ENCODE measurements around the gene MMP11.

The MMP11 gene

DNA sequence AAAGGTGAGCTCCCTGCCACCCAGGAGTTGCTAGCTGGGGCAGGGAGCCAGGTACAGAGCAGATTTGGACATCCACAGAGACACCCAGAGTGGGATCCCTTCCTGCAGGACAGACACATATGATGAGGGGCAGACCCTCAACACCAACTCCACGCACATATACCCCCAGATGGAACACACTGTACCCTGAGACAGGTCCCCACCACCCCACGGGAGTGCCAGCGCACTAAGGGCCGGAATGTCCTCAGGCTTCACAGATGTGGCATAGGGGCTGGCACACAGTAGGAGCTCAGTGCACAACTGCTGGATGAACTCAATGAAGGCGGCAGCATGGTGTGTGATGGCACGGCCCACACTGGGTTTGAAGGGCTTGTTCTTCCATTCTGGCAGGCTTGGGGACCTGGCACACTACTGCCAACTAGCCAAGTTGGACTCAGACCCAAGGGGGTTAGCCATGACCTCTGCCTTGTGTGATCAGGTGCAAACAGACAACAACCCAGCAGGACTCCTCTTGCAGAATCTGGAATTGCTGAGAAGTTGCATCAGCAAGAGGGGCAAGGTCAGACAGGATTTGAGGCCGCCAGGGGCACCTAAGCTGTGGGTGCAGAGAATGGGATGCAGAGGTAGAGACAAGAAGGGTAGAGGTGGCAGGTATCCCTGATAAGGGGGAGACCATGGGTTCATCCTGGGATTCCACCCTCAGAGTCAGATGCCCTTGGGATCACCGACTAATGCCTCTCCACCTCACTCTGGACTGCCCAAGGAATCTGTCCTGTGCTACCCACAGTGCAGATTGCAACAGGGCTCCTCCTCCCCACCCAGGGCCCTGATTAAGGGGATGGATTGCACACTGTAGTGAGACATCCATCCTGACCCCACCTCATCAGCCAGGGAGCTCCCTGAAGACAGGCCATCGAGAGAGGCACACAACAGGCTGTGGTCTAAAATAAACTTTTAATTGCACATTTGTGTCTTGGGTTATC lies 7.5 kb upstream of the MMP11 start:
- ATAC-seq (replicated peaks) (no peak), DNase-seq (no peak)
- Mint-ChIP-seq H3K36me3 (ENCODE audit: insufficient read depth) (no peaks in the 10 kb centered on the region), H3K4me1 (ENCODE audit: low read depth in 2 of 2) (peaks cover 26 to 30% of the 10 kb centered on the region in 2 donors), H3K27ac (no peak overlapping the region), H3K9me3 (no peaks in the 10 kb centered on the region), H3K4me3 (peak overlapping the region; percentile 54 to 86), H3K27me3 (no peaks in the 10 kb centered on the region)

DNA sequence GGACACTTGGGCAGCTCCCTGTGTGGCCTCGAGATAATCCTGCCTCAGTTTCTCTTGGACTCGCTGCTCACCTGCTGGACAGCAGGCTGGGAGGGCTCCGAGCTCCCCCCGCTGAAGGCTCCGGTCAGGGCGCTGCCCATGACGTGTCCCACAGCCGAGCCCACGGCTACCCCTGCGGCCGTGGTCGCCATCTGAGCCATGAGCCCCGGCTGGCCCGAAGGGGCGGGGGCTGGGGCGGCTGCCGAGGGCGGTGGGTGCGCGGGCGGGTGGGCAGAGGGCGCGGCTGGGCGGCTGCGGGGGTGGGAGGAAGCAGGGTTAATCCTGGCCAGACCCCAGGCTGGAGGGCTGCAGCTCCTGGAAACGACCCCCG lies 5.4 kb upstream of the MMP11 start:
- Mint-ChIP-seq H3K27me3 (no peaks in the 10 kb centered on the region), H3K4me3 (peak overlapping the region; percentile 81 to 86), H3K27ac (peak overlapping the region in 1 of 2 donors; percentile 67), H3K4me1 (ENCODE audit: low read depth in 2 of 2) (peaks cover 28 to 37% of the 10 kb centered on the region in 2 donors), H3K36me3 (ENCODE audit: insufficient read depth) (no peaks in the 10 kb centered on the region), H3K9me3 (no peaks in the 10 kb centered on the region)
- ATAC-seq (replicated peaks) (peak; percentile 2), DNase-seq (no peak)

DNA sequence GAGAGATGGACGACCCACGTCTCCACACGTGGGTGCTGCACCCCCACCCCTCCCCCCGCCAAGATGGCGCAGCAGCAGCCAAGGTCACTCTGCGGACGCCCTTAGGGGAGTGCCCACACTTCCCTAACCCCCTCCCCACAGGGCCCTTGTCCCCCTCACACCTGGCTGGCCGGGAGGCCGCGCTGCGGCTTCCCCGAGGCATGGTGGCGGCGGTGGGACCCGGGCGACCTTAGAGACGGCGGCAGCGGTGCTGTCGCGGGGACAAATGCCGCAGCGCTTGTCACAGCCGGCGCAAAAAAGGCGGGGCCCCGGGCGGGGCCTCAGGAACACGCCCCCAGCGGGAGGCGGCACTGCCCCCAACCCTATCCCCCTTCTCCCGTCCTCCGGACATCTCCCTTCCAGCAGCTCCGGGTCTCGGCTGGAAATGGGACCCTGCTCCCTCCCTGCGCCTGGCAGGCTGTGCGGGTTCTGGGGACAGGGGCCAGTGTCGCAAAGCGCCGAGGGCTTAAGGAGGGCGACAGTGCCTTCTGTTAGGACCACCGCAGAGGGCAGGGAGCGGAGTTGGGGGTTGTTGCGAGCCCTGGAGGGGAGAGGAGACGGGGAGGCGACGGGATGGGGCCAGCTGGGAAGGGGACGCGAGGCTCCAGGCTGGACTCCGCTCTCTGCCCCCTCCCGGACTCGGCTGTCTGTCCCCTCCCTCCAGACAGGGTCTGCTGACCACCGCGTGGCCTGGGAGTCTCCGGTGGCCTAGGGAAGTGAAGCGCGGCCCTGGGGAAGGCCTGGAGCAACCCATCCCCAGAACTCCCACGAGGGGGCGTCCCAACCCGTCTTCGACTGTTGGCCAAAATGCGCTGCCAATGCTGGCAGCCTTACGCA lies 4.7 kb upstream of the MMP11 start, which contains the start of gene CHCHD10:
Gene CHCHD10 (minus strand): TSS at position 300 of the 876 bp plus-strand sequence. CDS start 98 bp downstream, at position 202.
- no peaks in the 10 kb centered on the region for H3K27me3 Mint-ChIP-seq
- H3K4me1 Mint-ChIP-seq (ENCODE audit: low read depth in 2 of 2) = peaks cover 23 to 35% of the 10 kb centered on the region in 2 donors
- H3K9me3 Mint-ChIP-seq = no peaks in the 10 kb centered on the region
- peak; percentile 70 for ATAC-seq (replicated peaks)
- H3K36me3 Mint-ChIP-seq (ENCODE audit: insufficient read depth) = no peaks in the 10 kb centered on the region
- peak; percentile 62 to 74 (median 70) for DNase-seq
- H3K4me3 Mint-ChIP-seq = peak within 1 kb of the TSS; percentile 81 to 86
- H3K27ac Mint-ChIP-seq = peak within 1 kb of the TSS in 1 of 2 donors; percentile 67

DNA sequence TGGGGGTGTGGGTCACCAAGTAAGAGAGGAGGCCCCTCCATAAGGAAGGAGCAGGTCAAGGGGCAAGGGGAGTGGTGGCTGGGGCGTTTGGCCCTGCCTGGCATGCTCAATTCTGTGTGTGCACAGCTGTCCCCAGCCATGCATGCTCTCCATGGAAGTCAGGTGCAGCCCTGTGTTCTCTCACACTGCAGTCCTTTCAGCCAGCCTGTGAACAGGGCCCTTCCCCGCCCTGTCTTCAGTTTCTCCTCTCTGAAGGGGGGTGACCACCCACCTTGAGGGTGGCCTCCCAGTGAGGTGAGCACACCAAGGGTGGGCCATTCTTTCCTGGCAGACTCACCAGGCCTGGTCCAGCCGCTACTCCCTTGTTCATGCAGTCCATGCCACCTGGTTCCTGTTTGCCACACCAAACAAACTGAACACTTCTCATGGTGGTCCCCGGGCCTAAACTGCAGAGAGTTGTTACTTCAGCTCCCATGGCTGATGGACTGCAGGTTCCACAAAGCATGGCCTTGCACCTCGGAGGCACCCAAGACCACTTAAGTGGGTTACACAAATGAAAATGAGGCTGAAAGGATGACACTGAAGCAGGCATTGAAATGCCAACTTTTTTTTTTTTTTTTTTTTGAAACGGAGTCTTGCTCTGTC lies 3.2 kb upstream of the MMP11 start:
- H3K9me3 Mint-ChIP-seq = no peaks in the 10 kb centered on the region
- H3K27me3 Mint-ChIP-seq = no peaks in the 10 kb centered on the region
- ATAC-seq (replicated peaks) (no peak), DNase-seq (no peak)
- peaks cover 21 to 30% of the 10 kb centered on the region in 2 donors for H3K4me1 Mint-ChIP-seq (ENCODE audit: low read depth in 2 of 2)
- no peak overlapping the region for H3K27ac Mint-ChIP-seq
- H3K36me3 Mint-ChIP-seq (ENCODE audit: insufficient read depth) = no peaks in the 10 kb centered on the region
- peak overlapping the region; percentile 81 to 86 for H3K4me3 Mint-ChIP-seq

DNA sequence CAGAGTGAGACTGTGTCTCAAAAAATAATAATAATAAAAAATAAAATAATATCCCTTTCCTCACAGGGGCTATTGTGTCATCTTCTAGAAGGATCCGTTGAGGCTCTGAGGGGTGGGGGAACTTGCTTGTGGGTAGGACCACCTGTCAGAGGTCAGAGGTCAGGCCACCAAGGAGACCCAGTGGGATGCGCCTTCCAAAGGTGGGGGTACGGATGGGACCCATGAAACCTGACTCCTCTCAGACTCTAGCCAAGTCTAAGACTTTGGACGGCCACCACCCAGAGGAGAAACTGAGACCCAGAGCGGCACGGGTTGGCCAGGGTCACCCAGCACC lies 367 bp upstream of the MMP11 start:
- H3K4me1 Mint-ChIP-seq (ENCODE audit: low read depth in 2 of 2) = peaks cover 13% of the 10 kb centered on the region in 2 donors
- H3K27ac Mint-ChIP-seq = peak overlapping the region in 1 of 2 donors; percentile 32
- no peak for DNase-seq

DNA sequence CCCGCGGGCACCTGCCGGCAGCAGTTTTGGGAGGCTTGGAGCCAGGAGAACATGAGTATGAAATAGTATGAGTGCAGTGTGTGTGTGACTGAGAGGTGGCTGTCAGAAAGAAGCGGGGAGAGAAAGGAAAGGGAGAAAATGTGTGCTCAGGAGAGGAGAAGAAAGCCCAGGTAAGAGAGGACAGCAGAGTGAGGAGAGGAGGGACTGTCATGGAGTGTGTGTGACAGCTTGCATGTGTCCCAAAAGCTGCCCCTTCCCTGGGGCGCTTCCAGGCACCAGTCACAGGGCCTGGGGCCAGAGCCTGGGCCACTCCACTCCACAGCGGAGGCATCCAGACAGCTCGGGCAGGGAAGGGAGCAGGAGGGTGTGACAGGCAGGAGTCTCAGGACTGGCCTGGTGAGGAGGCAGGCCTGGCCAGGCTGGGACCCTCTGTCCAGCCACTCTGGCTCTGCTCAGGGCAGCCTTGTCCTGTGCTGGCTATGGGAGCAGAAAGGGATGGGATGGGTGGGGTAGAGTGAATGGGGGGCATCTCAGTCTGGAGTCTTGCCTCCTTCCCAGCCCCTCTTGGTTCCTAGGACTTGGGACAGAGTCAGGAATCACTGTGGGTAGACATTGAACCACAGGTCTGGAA lies 949 bp downstream of the MMP11 start:
- Mint-ChIP-seq H3K4me3 (peak overlapping the region in 1 of 2 donors; percentile 2), H3K4me1 (ENCODE audit: low read depth in 2 of 2) (peaks cover 10 to 12% of the 10 kb centered on the region in 2 donors), H3K27me3 (no peaks in the 10 kb centered on the region), H3K36me3 (ENCODE audit: insufficient read depth) (no peaks in the 10 kb centered on the region), H3K9me3 (no peaks in the 10 kb centered on the region), H3K27ac (no peak overlapping the region)
- no peak for ATAC-seq (replicated peaks)
- DNase-seq = no peak

More for the DNA sequence above, 367 bp upstream of the MMP11 start:
- H3K9me3 Mint-ChIP-seq = no peaks in the 10 kb centered on the region
- H3K36me3 Mint-ChIP-seq (ENCODE audit: insufficient read depth) = no peaks in the 10 kb centered on the region
- H3K27me3 Mint-ChIP-seq = no peaks in the 10 kb centered on the region
- no peak for ATAC-seq (replicated peaks)
- H3K4me3 Mint-ChIP-seq = peak overlapping the region; percentile 56 to 69

DNA sequence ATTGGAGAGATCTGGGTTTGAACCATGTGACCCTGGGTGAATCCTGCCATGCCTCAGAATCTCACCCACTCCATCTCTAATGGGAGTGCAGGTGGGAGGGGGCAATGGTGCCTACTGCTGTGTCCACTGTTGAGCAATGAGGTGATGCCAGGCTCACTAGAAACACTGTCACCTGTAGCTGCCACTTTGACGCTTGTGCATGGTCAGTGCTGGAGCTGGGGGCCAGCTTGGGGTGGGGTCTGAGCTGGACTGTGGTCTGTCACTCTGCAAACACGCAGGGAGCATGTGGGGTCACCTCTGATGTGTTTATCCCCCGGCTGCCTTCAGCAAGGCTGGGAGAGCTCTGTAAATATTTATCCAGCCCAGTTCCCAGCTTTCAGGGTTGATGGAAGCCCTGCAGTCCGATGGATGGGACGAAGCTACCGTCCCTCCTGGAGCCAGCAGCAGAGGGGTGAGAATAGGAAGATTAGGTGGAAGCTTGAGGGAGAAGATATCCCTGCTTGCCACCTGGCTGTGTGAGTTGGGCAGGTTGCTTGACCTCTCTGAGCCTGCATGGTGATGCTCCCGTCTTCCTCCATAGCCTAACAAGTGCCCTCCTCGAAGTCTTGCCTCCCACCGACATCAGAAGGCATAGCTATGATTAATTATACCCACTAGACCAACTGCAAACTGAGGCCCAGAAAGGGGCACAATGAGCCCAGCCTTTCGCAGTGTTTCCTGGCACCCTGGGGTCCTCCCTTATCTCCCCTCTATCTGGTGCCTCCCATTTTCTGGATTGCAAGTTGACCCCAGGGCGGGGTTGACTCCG lies 1.7 kb downstream of the MMP11 start:
- H3K27ac Mint-ChIP-seq = peak overlapping the region in 1 of 2 donors; percentile 55
- DNase-seq (no peak), ATAC-seq (replicated peaks) (no peak)
- no peaks in the 10 kb centered on the region for H3K27me3 Mint-ChIP-seq
- no peaks in the 10 kb centered on the region for H3K9me3 Mint-ChIP-seq
- H3K4me3 Mint-ChIP-seq = peak overlapping the region in 1 of 2 donors; percentile 23
- no peaks in the 10 kb centered on the region for H3K36me3 Mint-ChIP-seq (ENCODE audit: insufficient read depth)
- H3K4me1 Mint-ChIP-seq (ENCODE audit: low read depth in 2 of 2) = peaks cover 10% of the 10 kb centered on the region in 2 donors

DNA sequence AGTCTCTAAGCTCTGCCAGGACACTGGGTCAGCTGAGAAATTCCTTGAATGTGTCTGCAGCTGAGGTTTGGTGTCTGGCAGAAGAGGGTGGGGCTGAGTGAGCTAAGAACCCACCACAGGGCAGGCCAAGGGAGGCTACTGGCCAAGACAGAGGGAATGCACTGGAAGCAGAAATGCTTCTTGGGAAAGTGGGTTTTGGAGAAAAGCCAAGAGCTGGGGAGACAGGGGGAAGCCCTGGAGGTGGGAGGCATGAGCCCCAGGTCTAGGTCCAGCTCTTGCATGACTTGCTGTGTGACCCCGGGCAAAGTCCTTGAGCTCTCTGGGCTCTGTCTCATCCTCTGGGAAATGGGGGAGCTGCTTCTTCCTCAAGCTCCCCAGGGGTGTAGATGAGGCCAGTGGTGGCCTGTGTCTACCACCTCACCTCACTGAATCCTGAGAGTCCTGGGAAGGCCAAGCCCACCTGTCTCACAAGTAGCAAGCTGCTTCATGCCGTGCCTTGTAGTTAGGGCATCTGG lies 2.3 kb downstream of the MMP11 start:
- H3K27ac Mint-ChIP-seq = peak overlapping the region in 1 of 2 donors; percentile 44
- no peaks in the 10 kb centered on the region for H3K27me3 Mint-ChIP-seq
- H3K36me3 Mint-ChIP-seq (ENCODE audit: insufficient read depth) = no peaks in the 10 kb centered on the region
- H3K4me3 Mint-ChIP-seq = peak overlapping the region in 1 of 2 donors; percentile 23
- H3K9me3 Mint-ChIP-seq = no peaks in the 10 kb centered on the region
- no peak for DNase-seq
- peaks cover 10% of the 10 kb centered on the region in 2 donors for H3K4me1 Mint-ChIP-seq (ENCODE audit: low read depth in 2 of 2)
- ATAC-seq (replicated peaks) = no peak

DNA sequence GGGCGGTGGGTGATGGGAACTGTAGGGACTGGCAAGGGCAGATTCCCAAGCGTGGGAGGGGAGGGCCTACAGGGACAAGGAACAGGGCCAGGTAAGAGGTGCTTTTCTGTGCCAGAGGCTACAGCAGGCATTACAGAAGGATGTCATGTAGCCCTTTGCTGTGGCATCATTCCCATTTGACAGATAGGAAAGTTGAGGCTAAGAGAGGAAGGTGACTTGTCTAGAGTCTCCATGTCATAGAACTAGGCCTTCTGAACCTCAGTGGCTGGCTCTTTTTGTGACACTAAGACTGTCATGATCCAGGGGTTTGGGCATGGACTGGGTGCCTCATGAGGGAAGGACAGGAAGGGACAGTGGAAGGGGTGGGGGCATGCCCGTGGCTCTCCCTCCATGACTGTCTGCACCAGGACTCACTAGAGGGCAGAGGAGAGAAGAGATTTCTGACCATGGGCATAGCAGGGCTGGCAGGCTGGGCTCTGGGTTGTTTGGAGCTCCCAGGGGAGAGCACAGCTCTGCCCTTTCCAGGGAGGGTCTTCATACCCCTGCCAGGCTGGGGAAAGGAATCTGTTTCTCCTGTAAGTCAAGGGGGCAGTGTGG lies 3.2 kb downstream of the MMP11 start:
- no peaks in the 10 kb centered on the region for H3K9me3 Mint-ChIP-seq
- H3K4me1 Mint-ChIP-seq (ENCODE audit: low read depth in 2 of 2) = peaks cover 10% of the 10 kb centered on the region in 2 donors
- H3K36me3 Mint-ChIP-seq (ENCODE audit: insufficient read depth) = no peaks in the 10 kb centered on the region
- H3K27ac Mint-ChIP-seq = no peak overlapping the region
- ATAC-seq (replicated peaks) (no peak), DNase-seq (no peak)
- H3K27me3 Mint-ChIP-seq = no peaks in the 10 kb centered on the region
- no peak overlapping the region for H3K4me3 Mint-ChIP-seq

DNA sequence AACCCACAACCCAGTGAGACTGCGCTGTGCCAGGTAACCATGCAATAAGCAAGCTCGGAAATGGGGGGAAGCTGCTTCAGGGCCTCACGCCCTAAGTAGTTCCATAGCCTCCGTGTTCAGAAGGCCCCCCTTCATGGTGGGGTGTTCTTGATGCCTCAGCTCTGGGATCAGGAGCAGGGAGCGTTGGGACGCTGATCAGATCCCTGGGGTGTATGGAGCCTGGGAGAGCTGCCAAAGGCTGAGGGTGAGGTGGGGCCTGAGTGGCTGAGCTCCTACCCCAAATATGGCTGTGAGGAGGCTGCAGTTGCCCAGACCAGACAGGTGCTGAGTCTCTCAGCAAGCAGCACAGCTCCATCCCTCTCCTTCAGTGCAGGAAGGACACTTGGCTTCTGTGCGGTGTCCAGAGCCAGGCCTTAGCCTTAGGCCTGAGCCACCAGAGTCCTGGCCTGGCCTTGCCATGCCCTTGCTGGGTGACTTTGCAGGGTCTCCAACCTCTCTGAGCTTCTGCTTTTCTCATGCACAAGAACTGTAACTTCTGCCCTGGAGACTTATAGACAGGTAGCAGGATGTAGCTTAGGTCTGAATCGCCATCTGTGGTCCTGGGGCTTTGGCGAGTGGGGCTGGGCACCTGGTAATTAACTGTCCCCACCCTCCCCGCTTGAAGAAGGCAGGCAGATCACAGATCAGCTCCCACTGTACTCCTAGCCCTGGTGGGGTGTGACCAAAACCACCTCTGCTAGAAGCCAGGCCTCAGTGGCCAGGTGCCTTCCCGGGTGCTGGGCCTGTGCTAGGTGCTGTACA lies 5.3 kb downstream of the MMP11 start:
- ATAC-seq (replicated peaks) (no peak), DNase-seq (no peak)
- Mint-ChIP-seq H3K4me3 (no peak overlapping the region), H3K9me3 (no peaks in the 10 kb centered on the region), H3K27me3 (no peaks in the 10 kb centered on the region), H3K4me1 (ENCODE audit: low read depth in 2 of 2) (peaks cover 2 to 6% of the 10 kb centered on the region in 2 donors), H3K36me3 (ENCODE audit: insufficient read depth) (no peaks in the 10 kb centered on the region), H3K27ac (no peak overlapping the region)

DNA sequence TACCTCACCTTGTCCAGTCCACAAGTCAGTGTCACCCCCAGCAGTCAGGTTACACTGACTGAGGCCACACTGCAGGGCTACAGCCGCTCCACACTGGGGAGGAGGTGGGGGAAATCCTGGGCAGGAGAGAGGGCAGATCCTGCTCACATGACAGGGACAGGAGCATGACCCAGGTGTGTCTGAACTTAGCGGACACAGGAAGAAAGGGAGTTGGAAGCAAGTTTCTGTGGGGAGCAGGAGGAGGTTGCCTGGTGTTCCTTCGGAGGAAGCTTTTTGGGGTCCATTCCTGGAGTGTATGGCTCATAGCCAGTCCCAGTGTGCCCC lies 5.9 kb downstream of the MMP11 start:
- no peak overlapping the region for H3K27ac Mint-ChIP-seq
- H3K9me3 Mint-ChIP-seq = no peaks in the 10 kb centered on the region
- H3K4me3 Mint-ChIP-seq = no peak overlapping the region
- DNase-seq (no peak), ATAC-seq (replicated peaks) (no peak)
- no peaks in the 10 kb centered on the region for H3K27me3 Mint-ChIP-seq
- H3K4me1 Mint-ChIP-seq (ENCODE audit: low read depth in 2 of 2) = peaks cover 0 to under 1% of the 10 kb centered on the region in 2 donors
- H3K36me3 Mint-ChIP-seq (ENCODE audit: insufficient read depth) = no peaks in the 10 kb centered on the region

Measured in effector memory CD8-positive, alpha-beta T cell (primary cell).